A549 (cell line): ENCODE data around the gene ERCC6. TPM values are rescaled to one million over a fixed set of nuclear protein-coding genes. Genes with fewer than 3 reads are reported as not detected.

Experiments
- ATAC-seq, 2 experiments: fragments of 200-7000 bp in 1 of 2; fragments of >200 bp in 1 of 2; cut with Nextera tagmentation in 1 of 2; cut with Tn5 transposase in 1 of 2; 3 replicates each; pipeline versions ENCODE4 v1.8.0 to v1.9.1; 2018 to 2020; ENCODE audit warnings: mild to moderate bottlenecking in 1 of 2, moderate library complexity in 1 of 2
- CTCF ChIA-PET: fragments of 300-600 bp; sonication (Branson Sonifier 250); formaldehyde crosslinking; extraction: SDS; loops from one replicate; lab custom pipeline; 2021; ENCODE audit warnings: antibody characterized with exemption, inconsistent platforms; lab: Yijun Ruan, JAX
- POLR2A ChIA-PET: fragments of 350-600 bp; formaldehyde crosslinking; extraction: SDS; loops from one replicate; lab custom pipeline; 2021; ENCODE audit warnings: antibody characterized with exemption, inconsistent platforms; lab: Yijun Ruan, JAX
- DNase-seq, 2 experiments: peaks; one replicate each; pipeline versions ENCODE4 v3.0.0 to v3.0.0-alpha.2; 2011 to 2016; ENCODE audit warnings: low read depth in 1 of 2, low spot score in 1 of 2
- FAIRE-seq: peaks from 2 replicates; lab custom pipeline; 2011; peaks lifted over from hg19 to GRCh38; lab: Jason Lieb, UNC
- H3K27ac ChIP-seq, 2 experiments: fragments of >200 bp; sonication (Bioruptor Twin); formaldehyde crosslinking; 3 replicates each; pipeline ENCODE4 v1.5.1; 2016 to 2017
- H3K4me1 ChIP-seq: fragments of >200 bp; sonication (Bioruptor Twin); formaldehyde crosslinking; 3 replicates; pipeline ENCODE4 v1.6.1; 2016
- H3K4me2 ChIP-seq: fragments of >200 bp; sonication (Bioruptor Twin); formaldehyde crosslinking; 3 replicates; pipeline ENCODE4 v1.6.1; 2016
- H3K4me3 ChIP-seq: fragments of >200 bp; sonication (Bioruptor Twin); formaldehyde crosslinking; 3 replicates; pipeline ENCODE4 v1.5.1; 2016
- H3K9me3 ChIP-seq: fragments of >200 bp; sonication (Bioruptor Twin); formaldehyde crosslinking; 3 replicates; pipeline ENCODE4 v1.6.1; 2016
- BHLHE40 ChIP-seq: IDR thresholded peaks from 2 replicates; pipeline ENCODE4 v1.6.1; 2012; ENCODE audit warnings: low read depth, low read length, inconsistent platforms
- CBX2 ChIP-seq: fragments of 200-600 bp; sonication (generic); IDR thresholded peaks from 2 replicates; pipeline ENCODE4 v1.6.1; 2016; ENCODE audit warnings: low read depth, mild to moderate bottlenecking, borderline replicate concordance
- CBX8 ChIP-seq: fragments of 200-600 bp; sonication (generic); IDR thresholded peaks from 2 replicates; pipeline ENCODE4 v1.6.1; 2016
- CEBPB ChIP-seq, 2 experiments: fragments of >200 bp in 1 of 2; sonication (Bioruptor Twin) in 1 of 2; formaldehyde crosslinking in 1 of 2; IDR thresholded peaks; 2 replicates each; pipeline ENCODE4 v1.6.1; 2012 to 2016
- CHD4 ChIP-seq: fragments of 200-600 bp; sonication (generic); IDR thresholded peaks from 2 replicates; pipeline ENCODE4 v1.6.1; 2016; ENCODE audit warnings: antibody characterized with exemption, mild to moderate bottlenecking, borderline replicate concordance
- EP300 ChIP-seq, 2 experiments: fragments of >200 bp; sonication (Bioruptor Twin); formaldehyde crosslinking; IDR thresholded peaks; 2 replicates in 1 of 2; 3 replicates in 1 of 2; pipeline ENCODE4 v1.6.1; 2016 to 2017
- ESRRA ChIP-seq: fragments of 150-350 bp; IDR thresholded peaks from 2 replicates; pipeline ENCODE4 v1.6.1; 2014; ENCODE audit warnings: mild to moderate bottlenecking, low read length, borderline replicate concordance
- FOSB ChIP-seq: fragments of 250-450 bp; sonication (Bioruptor Pico); IDR thresholded peaks from 2 replicates; pipeline ENCODE4 v1.5.0; 2020; ENCODE audit warnings: mild to moderate bottlenecking, moderate library complexity
- FOSL2 ChIP-seq, 2 experiments: fragments of 450-650 bp in 1 of 2; fragments of >200 bp in 1 of 2; sonication (Bioruptor Twin) in 1 of 2; formaldehyde crosslinking; IDR thresholded peaks; 2 replicates each; pipeline versions ENCODE4 v1.5.0 to v1.6.1; 2016 to 2020; ENCODE audit warnings: mild to moderate bottlenecking in 1 of 2, moderate library complexity in 1 of 2
- FOXS1 ChIP-seq: fragments of 250-450 bp; sonication (Bioruptor Pico); IDR thresholded peaks from 2 replicates; pipeline ENCODE4 v1.5.0; 2020; ENCODE audit warnings: mild to moderate bottlenecking, moderate library complexity
- HDAC2 ChIP-seq: fragments of 200-600 bp; sonication (generic); IDR thresholded peaks from 2 replicates; pipeline ENCODE4 v1.6.1; 2016
- HEYL ChIP-seq: fragments of 250-450 bp; sonication (Bioruptor Pico); IDR thresholded peaks from 2 replicates; pipeline ENCODE4 v1.8.0; 2021; ENCODE audit warnings: mild to moderate bottlenecking, moderate library complexity
- HOXB13 ChIP-seq: fragments of 250-450 bp; sonication (Bioruptor Pico); IDR thresholded peaks from 2 replicates; pipeline ENCODE4 v1.5.0; 2020; ENCODE audit warnings: low read depth, mild to moderate bottlenecking, moderate library complexity
- JUN ChIP-seq, 2 experiments: fragments of >200 bp; sonication (Bioruptor Twin); formaldehyde crosslinking; IDR thresholded peaks; 2 replicates in 1 of 2; 3 replicates in 1 of 2; pipeline ENCODE4 v1.6.1; 2016 to 2017
- JUNB ChIP-seq: fragments of >200 bp; sonication (Bioruptor Twin); formaldehyde crosslinking; IDR thresholded peaks from 2 replicates; pipeline ENCODE4 v1.6.1; 2016
- KDM5A ChIP-seq: fragments of 200-600 bp; sonication (generic); IDR thresholded peaks from 2 replicates; pipeline ENCODE4 v1.6.1; 2016; ENCODE audit warnings: antibody characterized with exemption, mild to moderate bottlenecking
- MAFK ChIP-seq: fragments of 450-650 bp; IDR thresholded peaks from 2 replicates; pipeline ENCODE4 v1.6.1; 2014; ENCODE audit not compliant: partially characterized antibody
- MYC ChIP-seq: IDR thresholded peaks from 2 replicates; pipeline ENCODE4 v1.6.1; 2012; ENCODE audit warnings: mild to moderate bottlenecking, inconsistent platforms, low read length, improper control_type of control experiment, borderline replicate concordance
- RARB ChIP-seq: fragments of 250-450 bp; sonication (Bioruptor Pico); IDR thresholded peaks from 2 replicates; pipeline ENCODE4 v1.8.0; 2021; ENCODE audit warnings: mild to moderate bottlenecking, moderate library complexity
- RNF2 ChIP-seq: fragments of 200-600 bp; sonication (generic); IDR thresholded peaks from 2 replicates; pipeline ENCODE4 v1.6.1; 2016; ENCODE audit warnings: low read depth, mild to moderate bottlenecking, antibody characterized with exemption, moderate library complexity, borderline replicate concordance
- SMC3 ChIP-seq: fragments of >200 bp; sonication (Bioruptor Twin); formaldehyde crosslinking; IDR thresholded peaks from 3 replicates; pipeline ENCODE4 v1.6.1; 2018; ENCODE audit warnings: inconsistent platforms
- TFCP2L1 ChIP-seq: fragments of 250-450 bp; sonication (Bioruptor Pico); IDR thresholded peaks from 2 replicates; pipeline ENCODE4 v1.5.0; 2021; ENCODE audit warnings: mild to moderate bottlenecking
- ZC3H11A ChIP-seq: fragments of 450-650 bp; IDR thresholded peaks from 2 replicates; pipeline ENCODE4 v1.6.1; 2014; ENCODE audit warnings: antibody characterized with exemption, mild to moderate bottlenecking
- ZFP36 ChIP-seq: fragments of 450-650 bp; IDR thresholded peaks from 2 replicates; pipeline ENCODE4 v1.6.1; 2014; ENCODE audit warnings: borderline replicate concordance; ENCODE audit not compliant: partially characterized antibody
- ZSCAN20 ChIP-seq: fragments of 250-450 bp; sonication (Bioruptor Pico); IDR thresholded peaks from 2 replicates; pipeline ENCODE4 v1.8.0; 2022; ENCODE audit warnings: mild to moderate bottlenecking, moderate library complexity
- WGBS: methylation state at CpG from one replicate; pipeline ENCODE4 v1.1.6; 2017; ENCODE audit errors: missing lambda C conversion rate; 5-methylcytosine and 5-hydroxymethylcytosine counted together
- polyA plus RNA-seq, 4 experiments: library from polyadenylated mRNA; depleted of rRNA in 3 of 4; stranded (reverse); fragments of >200 nt; fragmentation: RNase III in 1 of 4; extraction: RNeasy Plus Mini Kit Qiagen cat#74134 plus additional on column Dnase treatment in 1 of 4; gene quantifications; 2 replicates in 3 of 4; 3 replicates in 1 of 4; pipeline ENCODE4 v1.2.3, GENCODE V29; 2011 to 2017
- TF ChIP-seq, protein P1 (sequence below): fragments of 250-450 bp; sonication (Bioruptor Pico); IDR thresholded peaks from 2 replicates; pipeline ENCODE4 v1.5.0; 2021; ENCODE audit warnings: mild to moderate bottlenecking, moderate library complexity, borderline replicate concordance
- TF ChIP-seq, protein P2 (sequence below): IDR thresholded peaks from 2 replicates; pipeline ENCODE4 v1.6.1; 2012
- TF ChIP-seq, protein P3 (sequence below): fragments of 250-450 bp; sonication (Bioruptor Pico); IDR thresholded peaks from 2 replicates; pipeline ENCODE4 v1.5.0; 2020; ENCODE audit warnings: low read depth, mild to moderate bottlenecking, moderate library complexity
- TF ChIP-seq, protein P4 (sequence below): IDR thresholded peaks from 2 replicates; pipeline ENCODE4 v1.6.1; 2012; ENCODE audit warnings: low read depth, borderline replicate concordance
- TF ChIP-seq, protein P5 (sequence below): fragments of 200-600 bp; sonication (generic); IDR thresholded peaks from 2 replicates; pipeline ENCODE4 v1.6.1; 2016; ENCODE audit warnings: antibody characterized with exemption, mild to moderate bottlenecking, moderate library complexity

ERCC6 gene
- polyA plus RNA-seq, 2 of the 4 experiments (the other 2 are of a cell fraction): 5.8 to 9.4 TPM

DNA sequence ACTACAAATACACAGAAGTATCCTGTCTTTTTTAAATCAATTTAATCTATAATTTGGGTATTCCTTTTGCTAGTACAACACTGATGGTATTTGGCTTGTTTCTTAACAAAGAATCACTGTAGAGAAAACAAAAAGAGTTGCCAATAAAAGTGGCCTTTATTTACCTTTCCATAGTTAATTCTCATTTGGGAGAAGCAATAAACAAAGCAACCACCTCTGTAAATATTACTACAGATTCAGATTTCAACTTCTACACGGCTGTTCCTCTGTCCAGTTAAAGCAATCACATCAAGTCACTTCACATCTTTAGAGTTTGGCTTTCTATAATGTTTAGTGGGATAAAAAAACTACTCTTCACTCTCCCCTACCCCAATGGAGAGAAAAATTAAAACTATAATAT lies 34.4 kb downstream of the ERCC6 start:
- H3K9me3 ChIP-seq: no peaks in the 10 kb centered on the region
- TF ChIP-seq RARB (CRISPR knock-in tag) (no peak), CHD4 (no peak), HEYL (CRISPR knock-in tag) (no peak), SMC3 (no peak), FOXS1 (CRISPR knock-in tag) (no peak), RNF2 (no peak), KDM5A (no peak), HOXB13 (no peak), ZC3H11A (no peak), MAFK (no peak), ZFP36 (no peak), EP300 (IDR thresholded peaks at IDR 0.05) (no peak), MYC (no peak), JUN (IDR thresholded peaks at IDR 0.05) (no peak), FOSB (CRISPR knock-in tag) (no peak), CBX2 (no peak)
- TF ChIP-seq, protein P1, sequence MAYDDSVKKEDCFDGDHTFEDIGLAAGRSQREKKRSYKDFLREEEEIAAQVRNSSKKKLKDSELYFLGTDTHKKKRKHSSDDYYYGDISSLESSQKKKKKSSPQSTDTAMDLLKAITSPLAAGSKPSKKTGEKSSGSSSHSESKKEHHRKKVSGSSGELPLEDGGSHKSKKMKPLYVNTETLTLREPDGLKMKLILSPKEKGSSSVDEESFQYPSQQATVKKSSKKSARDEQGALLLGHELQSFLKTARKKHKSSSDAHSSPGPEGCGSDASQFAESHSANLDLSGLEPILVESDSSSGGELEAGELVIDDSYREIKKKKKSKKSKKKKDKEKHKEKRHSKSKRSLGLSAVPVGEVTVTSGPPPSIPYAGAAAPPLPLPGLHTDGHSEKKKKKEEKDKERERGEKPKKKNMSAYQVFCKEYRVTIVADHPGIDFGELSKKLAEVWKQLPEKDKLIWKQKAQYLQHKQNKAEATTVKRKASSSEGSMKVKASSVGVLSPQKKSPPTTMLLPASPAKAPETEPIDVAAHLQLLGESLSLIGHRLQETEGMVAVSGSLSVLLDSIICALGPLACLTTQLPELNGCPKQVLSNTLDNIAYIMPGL (CRISPR knock-in tag): no peak
- TF ChIP-seq, protein P2, sequence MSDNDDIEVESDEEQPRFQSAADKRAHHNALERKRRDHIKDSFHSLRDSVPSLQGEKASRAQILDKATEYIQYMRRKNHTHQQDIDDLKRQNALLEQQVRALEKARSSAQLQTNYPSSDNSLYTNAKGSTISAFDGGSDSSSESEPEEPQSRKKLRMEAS: no peak
- WGBS: 35% methylated on average over 1 of the region's 1 CpG
- no peak overlapping the region for H3K4me3 ChIP-seq
- H3K4me2 ChIP-seq: no peak overlapping the region
- no peak overlapping the region for H3K27ac ChIP-seq
- no peaks in the 10 kb centered on the region for H3K4me1 ChIP-seq
- ChIA-PET CTCF (no interaction called here), POLR2A (no interaction called here)
- no peak for FAIRE-seq
- DNase-seq: no peak
- ATAC-seq: no peak

DNA sequence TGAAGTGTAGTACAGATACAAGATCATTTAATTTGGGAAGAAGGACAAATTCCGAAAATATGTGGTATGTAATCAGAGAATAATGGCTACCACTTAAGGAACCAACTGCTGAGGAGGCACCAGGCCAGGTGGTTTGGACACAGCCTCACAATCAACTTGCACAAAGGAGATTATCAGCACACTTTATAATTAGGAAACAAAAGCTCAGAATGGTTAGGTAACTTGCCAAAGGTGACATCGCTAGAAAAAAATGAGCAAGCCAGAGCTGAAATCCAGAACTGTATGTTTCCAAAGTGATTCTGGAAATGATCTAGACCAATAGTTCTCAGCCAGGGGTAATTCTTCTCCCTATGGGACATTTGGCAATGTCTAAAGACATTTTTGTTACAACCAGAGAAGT lies 36.6 kb downstream of the ERCC6 start:
- H3K4me1 ChIP-seq: no peaks in the 10 kb centered on the region
- H3K9me3 ChIP-seq: no peaks in the 10 kb centered on the region
- DNase-seq (no peak), FAIRE-seq (no peak), ATAC-seq (no peak)
- no peak overlapping the region for H3K4me3 ChIP-seq
- 86% methylated on average over 2 of the region's 2 CpGs for WGBS
- no peak for TF ChIP-seq CBX8
- TF ChIP-seq HDAC2: no peak
- TF ChIP-seq ZFP36: no peak
- TF ChIP-seq TFCP2L1 (CRISPR knock-in tag): no peak
- no peak overlapping the region for H3K4me2 ChIP-seq
- POLR2A ChIA-PET: no interaction called here
- CTCF ChIA-PET: interaction anchor here (0.8 to 2.7 kb wide), 3 partner anchors 10 to 950 kb away, joined by 3 to 10 read pairs (median 5); no protein-coding TSS in a partner anchor
- no peak overlapping the region for H3K27ac ChIP-seq

DNA sequence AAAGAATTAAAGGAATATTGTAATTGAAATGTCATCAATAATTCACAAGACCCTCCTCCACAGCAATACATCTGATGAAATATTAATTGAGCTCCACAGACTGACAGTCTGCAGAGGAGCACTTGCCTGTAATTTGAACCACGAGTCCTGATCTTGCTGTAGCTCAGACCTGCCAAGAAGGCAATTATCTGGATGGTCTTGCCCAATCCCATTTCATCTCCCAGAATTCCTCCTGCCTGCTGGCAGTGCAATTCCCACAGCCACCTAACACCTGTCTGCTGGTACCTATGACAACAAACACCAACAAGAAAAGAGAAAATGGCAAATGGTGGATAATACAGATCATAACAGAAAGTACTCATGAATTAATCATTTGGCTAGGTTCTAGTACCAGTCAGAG lies 38.5 kb downstream of the ERCC6 start:
- Histone ChIP-seq H3K27ac (no peak overlapping the region), H3K9me3 (no peaks in the 10 kb centered on the region), H3K4me2 (no peak overlapping the region), H3K4me1 (no peaks in the 10 kb centered on the region), H3K4me3 (no peak overlapping the region)
- no peak for ATAC-seq
- no peak for DNase-seq
- no peak for FAIRE-seq
- WGBS: 77% methylated on average over 1 of the region's 1 CpG
- ChIA-PET CTCF (interaction anchor here (1.7 to 2.7 kb wide), 2 partner anchors 12 to 18 kb away, joined by 6 to 10 read pairs; no protein-coding TSS in a partner anchor), POLR2A (no interaction called here)
- no peak for TF ChIP-seq HEYL (CRISPR knock-in tag)
- TF ChIP-seq JUNB: no peak
- TF ChIP-seq HDAC2: no peak
- no peak for TF ChIP-seq ESRRA
- no peak for TF ChIP-seq CHD4
- no peak for TF ChIP-seq FOSL2 (IDR thresholded peaks at IDR 0.05)
- TF ChIP-seq FOSL2 (CRISPR knock-in tag; IDR thresholded peaks at IDR 0.05): no peak
- no peak for TF ChIP-seq RNF2
- no peak for TF ChIP-seq CEBPB (IDR thresholded peaks at IDR 0.05)
- TF ChIP-seq, protein P3, sequence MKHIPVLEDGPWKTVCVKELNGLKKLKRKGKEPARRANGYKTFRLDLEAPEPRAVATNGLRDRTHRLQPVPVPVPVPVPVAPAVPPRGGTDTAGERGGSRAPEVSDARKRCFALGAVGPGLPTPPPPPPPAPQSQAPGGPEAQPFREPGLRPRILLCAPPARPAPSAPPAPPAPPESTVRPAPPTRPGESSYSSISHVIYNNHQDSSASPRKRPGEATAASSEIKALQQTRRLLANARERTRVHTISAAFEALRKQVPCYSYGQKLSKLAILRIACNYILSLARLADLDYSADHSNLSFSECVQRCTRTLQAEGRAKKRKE: no peak
- TF ChIP-seq, protein P4, sequence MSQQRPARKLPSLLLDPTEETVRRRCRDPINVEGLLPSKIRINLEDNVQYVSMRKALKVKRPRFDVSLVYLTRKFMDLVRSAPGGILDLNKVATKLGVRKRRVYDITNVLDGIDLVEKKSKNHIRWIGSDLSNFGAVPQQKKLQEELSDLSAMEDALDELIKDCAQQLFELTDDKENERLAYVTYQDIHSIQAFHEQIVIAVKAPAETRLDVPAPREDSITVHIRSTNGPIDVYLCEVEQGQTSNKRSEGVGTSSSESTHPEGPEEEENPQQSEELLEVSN: no peak
- no peak for TF ChIP-seq HOXB13
- no peak for TF ChIP-seq ZSCAN20 (CRISPR knock-in tag)
- TF ChIP-seq, protein P5, sequence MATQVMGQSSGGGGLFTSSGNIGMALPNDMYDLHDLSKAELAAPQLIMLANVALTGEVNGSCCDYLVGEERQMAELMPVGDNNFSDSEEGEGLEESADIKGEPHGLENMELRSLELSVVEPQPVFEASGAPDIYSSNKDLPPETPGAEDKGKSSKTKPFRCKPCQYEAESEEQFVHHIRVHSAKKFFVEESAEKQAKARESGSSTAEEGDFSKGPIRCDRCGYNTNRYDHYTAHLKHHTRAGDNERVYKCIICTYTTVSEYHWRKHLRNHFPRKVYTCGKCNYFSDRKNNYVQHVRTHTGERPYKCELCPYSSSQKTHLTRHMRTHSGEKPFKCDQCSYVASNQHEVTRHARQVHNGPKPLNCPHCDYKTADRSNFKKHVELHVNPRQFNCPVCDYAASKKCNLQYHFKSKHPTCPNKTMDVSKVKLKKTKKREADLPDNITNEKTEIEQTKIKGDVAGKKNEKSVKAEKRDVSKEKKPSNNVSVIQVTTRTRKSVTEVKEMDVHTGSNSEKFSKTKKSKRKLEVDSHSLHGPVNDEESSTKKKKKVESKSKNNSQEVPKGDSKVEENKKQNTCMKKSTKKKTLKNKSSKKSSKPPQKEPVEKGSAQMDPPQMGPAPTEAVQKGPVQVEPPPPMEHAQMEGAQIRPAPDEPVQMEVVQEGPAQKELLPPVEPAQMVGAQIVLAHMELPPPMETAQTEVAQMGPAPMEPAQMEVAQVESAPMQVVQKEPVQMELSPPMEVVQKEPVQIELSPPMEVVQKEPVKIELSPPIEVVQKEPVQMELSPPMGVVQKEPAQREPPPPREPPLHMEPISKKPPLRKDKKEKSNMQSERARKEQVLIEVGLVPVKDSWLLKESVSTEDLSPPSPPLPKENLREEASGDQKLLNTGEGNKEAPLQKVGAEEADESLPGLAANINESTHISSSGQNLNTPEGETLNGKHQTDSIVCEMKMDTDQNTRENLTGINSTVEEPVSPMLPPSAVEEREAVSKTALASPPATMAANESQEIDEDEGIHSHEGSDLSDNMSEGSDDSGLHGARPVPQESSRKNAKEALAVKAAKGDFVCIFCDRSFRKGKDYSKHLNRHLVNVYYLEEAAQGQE: no peak
- no peak for TF ChIP-seq BHLHE40
